ENCODE measurements around the gene BCLAF1. TPM values are rescaled to one million over a fixed set of nuclear protein-coding genes. Genes with fewer than 3 reads are reported as not detected.

The BCLAF1 gene
- total RNA-seq, 4 donors from 2014 or later, result 85.0 to 177 (median 104) TPM

- WGBS, 2 donors, result 75 to 83% methylated on average over 9 of the region's 9 CpGs
- no peak for DNase-seq (ENCODE audit: low spot score in 2 of 2)
- no peak overlapping the region for H3K4me3 ChIP-seq (ENCODE audit: low read depth, poor library complexity, severe bottlenecking)
- intact Hi-C loops (cut with DNase I; ENCODE audit: low total_unique reads), result no loop called here
- TF ChIP-seq, protein P1, sequence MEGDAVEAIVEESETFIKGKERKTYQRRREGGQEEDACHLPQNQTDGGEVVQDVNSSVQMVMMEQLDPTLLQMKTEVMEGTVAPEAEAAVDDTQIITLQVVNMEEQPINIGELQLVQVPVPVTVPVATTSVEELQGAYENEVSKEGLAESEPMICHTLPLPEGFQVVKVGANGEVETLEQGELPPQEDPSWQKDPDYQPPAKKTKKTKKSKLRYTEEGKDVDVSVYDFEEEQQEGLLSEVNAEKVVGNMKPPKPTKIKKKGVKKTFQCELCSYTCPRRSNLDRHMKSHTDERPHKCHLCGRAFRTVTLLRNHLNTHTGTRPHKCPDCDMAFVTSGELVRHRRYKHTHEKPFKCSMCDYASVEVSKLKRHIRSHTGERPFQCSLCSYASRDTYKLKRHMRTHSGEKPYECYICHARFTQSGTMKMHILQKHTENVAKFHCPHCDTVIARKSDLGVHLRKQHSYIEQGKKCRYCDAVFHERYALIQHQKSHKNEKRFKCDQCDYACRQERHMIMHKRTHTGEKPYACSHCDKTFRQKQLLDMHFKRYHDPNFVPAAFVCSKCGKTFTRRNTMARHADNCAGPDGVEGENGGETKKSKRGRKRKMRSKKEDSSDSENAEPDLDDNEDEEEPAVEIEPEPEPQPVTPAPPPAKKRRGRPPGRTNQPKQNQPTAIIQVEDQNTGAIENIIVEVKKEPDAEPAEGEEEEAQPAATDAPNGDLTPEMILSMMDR (IDR thresholded peaks at IDR 0.05), result no peak
- TF ChIP-seq POLR2A (IDR thresholded peaks at IDR 0.05), result no peak
These were observed 45.2 kb upstream of the BCLAF1 start for GRCh38 chr6:136334853-136335252.

GRCh38 chr6:136334465-136334846, 44.8 kb upstream of the BCLAF1 start:
- TF ChIP-seq, protein P1 (IDR thresholded peaks at IDR 0.05), result no peak
- no peak for TF ChIP-seq POLR2A (IDR thresholded peaks at IDR 0.05)
- 72 to 73% methylated on average over 13 of the region's 13 CpGs for WGBS, 2 donors
- H3K4me3 ChIP-seq (ENCODE audit: low read depth, poor library complexity, severe bottlenecking), result no peak overlapping the region
- DNase-seq (ENCODE audit: low spot score in 2 of 2), result no peak
- intact Hi-C loops (cut with DNase I; ENCODE audit: low total_unique reads), result no loop called here

GRCh38 chr6:136333824-136334464, 44.3 kb upstream of the BCLAF1 start:
- no peak for TF ChIP-seq POLR2A (IDR thresholded peaks at IDR 0.05)
- TF ChIP-seq, protein P1 (IDR thresholded peaks at IDR 0.05), result no peak
- no peak overlapping the region for H3K4me3 ChIP-seq (ENCODE audit: low read depth, poor library complexity, severe bottlenecking)
- no peak for DNase-seq (ENCODE audit: low spot score in 2 of 2)
- intact Hi-C loops (cut with DNase I; ENCODE audit: low total_unique reads), result no loop called here
- 87 to 92% methylated on average over 11 of the region's 11 CpGs for WGBS, 2 donors

- H3K4me3 ChIP-seq (ENCODE audit: low read depth, poor library complexity, severe bottlenecking), result no peak overlapping the region
- TF ChIP-seq POLR2A (IDR thresholded peaks at IDR 0.05), result no peak
- TF ChIP-seq, protein P1 (IDR thresholded peaks at IDR 0.05), result no peak
- DNase-seq (ENCODE audit: low spot score in 2 of 2), result no peak
- WGBS, 2 donors, result 93 to 94% methylated on average over 1 of the region's 1 CpG
- intact Hi-C loops (cut with DNase I; ENCODE audit: low total_unique reads), result no loop called here
These were observed 41.8 kb upstream of the BCLAF1 start for GRCh38 chr6:136331461-136331860.

DNA sequence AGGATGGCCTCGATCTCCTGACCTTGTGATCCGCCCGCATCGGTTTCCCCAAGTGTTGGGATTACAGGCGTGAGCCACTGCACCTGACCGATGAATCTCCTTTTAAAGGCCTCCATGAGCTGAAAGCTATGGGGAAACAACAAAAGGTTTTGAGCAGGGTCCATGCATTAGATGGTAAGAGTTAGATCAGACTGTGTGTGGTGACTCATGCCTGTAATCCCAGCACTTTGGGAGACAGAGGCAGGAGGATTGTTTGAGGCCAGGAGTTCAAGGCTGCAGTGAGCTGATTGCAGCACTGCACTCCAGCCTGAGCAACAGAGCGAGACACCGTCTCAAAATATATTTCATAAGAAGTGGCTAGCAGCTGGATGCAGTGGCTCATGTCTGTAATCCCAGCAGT, 41.0 kb upstream of the BCLAF1 start:
- 96 to 100% methylated on average over 8 of the region's 8 CpGs for WGBS, 2 donors
- no peak for TF ChIP-seq POLR2A (IDR thresholded peaks at IDR 0.05)
- TF ChIP-seq, protein P1 (IDR thresholded peaks at IDR 0.05), result no peak
- no peak for DNase-seq (ENCODE audit: low spot score in 2 of 2)

DNA sequence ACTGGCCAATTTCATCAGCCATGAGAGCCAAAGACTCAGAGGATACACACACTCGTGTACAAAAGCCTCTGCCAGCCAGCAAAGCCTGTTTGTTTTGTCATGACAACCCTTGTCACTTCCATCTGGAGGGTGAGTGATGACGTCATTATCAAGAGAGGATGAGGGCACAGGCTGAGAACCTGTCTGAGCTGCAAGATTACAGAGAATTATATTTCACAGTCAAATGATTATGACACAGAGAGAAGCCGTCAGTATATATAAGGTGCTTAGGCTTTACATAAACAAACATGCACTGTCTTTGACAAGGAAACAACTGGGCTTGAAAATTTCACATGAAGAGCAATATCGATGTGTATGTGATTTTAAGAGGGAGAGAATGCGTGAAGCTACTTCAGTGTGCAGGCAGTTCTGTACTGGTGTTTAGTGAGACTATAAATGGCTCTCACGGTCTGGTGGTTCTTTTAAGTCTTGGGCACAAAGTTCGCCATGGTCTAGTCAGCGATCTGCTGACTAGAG, 36.5 kb upstream of the BCLAF1 start:
- no peak for DNase-seq (ENCODE audit: low spot score in 2 of 2)
- intact Hi-C loops (cut with DNase I; ENCODE audit: low total_unique reads), result no loop called here
- 71 to 72% methylated on average over 8 of the region's 8 CpGs for WGBS, 2 donors

More for the DNA sequence above, 41.0 kb upstream of the BCLAF1 start:
- H3K4me3 ChIP-seq (ENCODE audit: low read depth, poor library complexity, severe bottlenecking), result no peak overlapping the region
- intact Hi-C loops (cut with DNase I; ENCODE audit: low total_unique reads), result no loop called here

More for the DNA sequence above, 36.5 kb upstream of the BCLAF1 start:
- no peak overlapping the region for H3K4me3 ChIP-seq (ENCODE audit: low read depth, poor library complexity, severe bottlenecking)
- no peak for TF ChIP-seq POLR2A (IDR thresholded peaks at IDR 0.05)
- TF ChIP-seq, protein P1 (IDR thresholded peaks at IDR 0.05), result no peak
